Measurements from ENCODE around the gene ADAMTS8. TPM values are rescaled to one million over a fixed set of nuclear protein-coding genes. Genes with fewer than 3 reads are reported as not detected.

Gene ADAMTS8
- total RNA-seq, 2 donors from 2014 or later: 1.00 to 4.0 TPM

- Mint-ChIP-seq H3K27me3 (ENCODE audit: insufficient read depth) (no peaks in the 10 kb centered on the region), H3K36me3 (ENCODE audit: low read depth) (peaks cover 2% of the 10 kb centered on the region), H3K27ac (no peak overlapping the region), H3K9me3 (no peaks in the 10 kb centered on the region), H3K4me1 (no peaks in the 10 kb centered on the region), H3K4me3 (no peak overlapping the region)
- Histone ChIP-seq H3K4me1 (ENCODE audit: control insufficient read depth, insufficient read depth, low read length) (no peaks in the 10 kb centered on the region), H3K4me3 (ENCODE audit: low read length) (no peak overlapping the region), H3K36me3 (ENCODE audit: control insufficient read depth, insufficient read depth, low read length) (no peaks in the 10 kb centered on the region), H3K27ac (ENCODE audit: low read depth, low read length) (no peak overlapping the region), H3K9ac (ENCODE audit: extremely low read depth, low read length, poor library complexity, severe bottlenecking) (no peak overlapping the region), H3K27me3 (ENCODE audit: control insufficient read depth, insufficient read depth, low read length, poor library complexity, severe bottlenecking) (no peaks in the 10 kb centered on the region), H3K9me3 (ENCODE audit: control insufficient read depth, low read length) (no peaks in the 10 kb centered on the region)
- no peak for TF ChIP-seq CTCF (conservative IDR thresholded peaks at IDR 0.05)
- DNase-seq: no peak
Observed at GRCh38 chr11:130464291-130464812, 35.9 kb upstream of the ADAMTS8 start.

DNA sequence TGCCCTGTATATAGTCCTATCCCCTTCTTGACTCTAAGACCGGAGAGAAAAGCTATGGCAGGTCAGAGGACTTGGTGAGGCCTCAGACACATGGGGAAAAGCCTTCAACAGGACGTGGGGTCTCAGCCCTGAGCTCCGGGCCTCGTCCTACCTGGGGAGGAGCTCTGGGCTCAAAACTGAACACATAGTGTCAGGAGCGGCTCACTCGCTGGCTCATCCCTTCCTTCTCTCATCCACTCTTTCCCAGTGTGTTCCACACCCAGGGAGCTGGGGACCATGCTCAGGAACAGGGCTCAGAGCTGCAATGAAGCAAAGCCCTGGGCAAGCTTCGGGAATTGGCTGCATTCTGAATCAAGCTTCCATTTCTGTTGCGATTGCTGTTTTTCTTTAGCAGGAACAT is 34.5 kb upstream of the ADAMTS8 start:
- TF ChIP-seq CTCF (conservative IDR thresholded peaks at IDR 0.05): no peak
- no peak for DNase-seq
- Mint-ChIP-seq H3K36me3 (ENCODE audit: low read depth) (no peaks in the 10 kb centered on the region), H3K27ac (no peak overlapping the region), H3K4me3 (no peak overlapping the region), H3K4me1 (no peaks in the 10 kb centered on the region), H3K9me3 (no peaks in the 10 kb centered on the region), H3K27me3 (ENCODE audit: insufficient read depth) (no peaks in the 10 kb centered on the region)
- H3K36me3 ChIP-seq (ENCODE audit: control insufficient read depth, insufficient read depth, low read length): no peaks in the 10 kb centered on the region
- no peaks in the 10 kb centered on the region for H3K4me1 ChIP-seq (ENCODE audit: control insufficient read depth, insufficient read depth, low read length)
- H3K4me3 ChIP-seq (ENCODE audit: low read length): no peak overlapping the region
- WGBS, 2 experiments (ENCODE audit: insufficient coverage in 1 of 2, insufficient read length in 1 of 2): 67 to 90% methylated on average over 1 to 8 of the region's 8 CpGs
- no peaks in the 10 kb centered on the region for H3K27me3 ChIP-seq (ENCODE audit: control insufficient read depth, insufficient read depth, low read length, poor library complexity, severe bottlenecking)
- H3K27ac ChIP-seq (ENCODE audit: low read depth, low read length): no peak overlapping the region
- H3K9me3 ChIP-seq (ENCODE audit: control insufficient read depth, low read length): no peaks in the 10 kb centered on the region
- H3K9ac ChIP-seq (ENCODE audit: extremely low read depth, low read length, poor library complexity, severe bottlenecking): no peak overlapping the region

- 92 to 95% methylated on average over 25 to 31 of the region's 31 CpGs for WGBS, 2 experiments (ENCODE audit: insufficient coverage in 1 of 2, insufficient read length in 1 of 2)
- Histone ChIP-seq H3K4me1 (ENCODE audit: control insufficient read depth, insufficient read depth, low read length) (no peaks in the 10 kb centered on the region), H3K36me3 (ENCODE audit: control insufficient read depth, insufficient read depth, low read length) (no peaks in the 10 kb centered on the region), H3K4me3 (ENCODE audit: low read length) (no peak overlapping the region), H3K9ac (ENCODE audit: extremely low read depth, low read length, poor library complexity, severe bottlenecking) (no peak overlapping the region), H3K9me3 (ENCODE audit: control insufficient read depth, low read length) (no peaks in the 10 kb centered on the region), H3K27ac (ENCODE audit: low read depth, low read length) (no peak overlapping the region), H3K27me3 (ENCODE audit: control insufficient read depth, insufficient read depth, low read length, poor library complexity, severe bottlenecking) (no peaks in the 10 kb centered on the region)
- no peak for TF ChIP-seq CTCF (conservative IDR thresholded peaks at IDR 0.05)
- Mint-ChIP-seq H3K36me3 (ENCODE audit: low read depth) (no peaks in the 10 kb centered on the region), H3K4me1 (no peaks in the 10 kb centered on the region), H3K27ac (no peak overlapping the region), H3K27me3 (ENCODE audit: insufficient read depth) (peaks cover 2% of the 10 kb centered on the region), H3K4me3 (no peak overlapping the region), H3K9me3 (no peaks in the 10 kb centered on the region)
- DNase-seq: no peak
Observed at GRCh38 chr11:130462101-130462885, 33.9 kb upstream of the ADAMTS8 start.
